ENCODE data around the gene MEF2D.

MEF2D gene

DNA sequence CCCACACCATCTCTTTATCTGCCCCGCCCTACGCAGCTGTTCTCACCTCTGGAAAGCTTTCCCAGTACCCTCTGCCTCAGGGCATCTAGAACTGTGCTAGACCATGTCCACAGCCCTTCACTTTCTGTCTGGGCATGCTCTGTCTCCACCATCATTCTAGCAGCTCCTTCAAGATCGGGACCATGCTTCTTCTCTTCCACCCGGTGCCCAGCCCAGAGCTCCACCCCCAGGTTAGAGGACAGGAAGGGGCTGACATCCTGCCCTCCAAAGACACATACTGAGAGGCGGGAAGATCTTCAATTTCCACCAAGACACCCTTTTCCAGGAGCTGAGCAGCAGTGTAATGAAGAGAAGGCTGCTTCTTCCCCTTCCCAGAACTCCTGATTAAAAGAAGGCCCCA lies 27.7 kb upstream of the MEF2D start:
- H3K27ac ChIP-seq (replicated peaks): no peak overlapping the region
- TF ChIP-seq, protein P1, sequence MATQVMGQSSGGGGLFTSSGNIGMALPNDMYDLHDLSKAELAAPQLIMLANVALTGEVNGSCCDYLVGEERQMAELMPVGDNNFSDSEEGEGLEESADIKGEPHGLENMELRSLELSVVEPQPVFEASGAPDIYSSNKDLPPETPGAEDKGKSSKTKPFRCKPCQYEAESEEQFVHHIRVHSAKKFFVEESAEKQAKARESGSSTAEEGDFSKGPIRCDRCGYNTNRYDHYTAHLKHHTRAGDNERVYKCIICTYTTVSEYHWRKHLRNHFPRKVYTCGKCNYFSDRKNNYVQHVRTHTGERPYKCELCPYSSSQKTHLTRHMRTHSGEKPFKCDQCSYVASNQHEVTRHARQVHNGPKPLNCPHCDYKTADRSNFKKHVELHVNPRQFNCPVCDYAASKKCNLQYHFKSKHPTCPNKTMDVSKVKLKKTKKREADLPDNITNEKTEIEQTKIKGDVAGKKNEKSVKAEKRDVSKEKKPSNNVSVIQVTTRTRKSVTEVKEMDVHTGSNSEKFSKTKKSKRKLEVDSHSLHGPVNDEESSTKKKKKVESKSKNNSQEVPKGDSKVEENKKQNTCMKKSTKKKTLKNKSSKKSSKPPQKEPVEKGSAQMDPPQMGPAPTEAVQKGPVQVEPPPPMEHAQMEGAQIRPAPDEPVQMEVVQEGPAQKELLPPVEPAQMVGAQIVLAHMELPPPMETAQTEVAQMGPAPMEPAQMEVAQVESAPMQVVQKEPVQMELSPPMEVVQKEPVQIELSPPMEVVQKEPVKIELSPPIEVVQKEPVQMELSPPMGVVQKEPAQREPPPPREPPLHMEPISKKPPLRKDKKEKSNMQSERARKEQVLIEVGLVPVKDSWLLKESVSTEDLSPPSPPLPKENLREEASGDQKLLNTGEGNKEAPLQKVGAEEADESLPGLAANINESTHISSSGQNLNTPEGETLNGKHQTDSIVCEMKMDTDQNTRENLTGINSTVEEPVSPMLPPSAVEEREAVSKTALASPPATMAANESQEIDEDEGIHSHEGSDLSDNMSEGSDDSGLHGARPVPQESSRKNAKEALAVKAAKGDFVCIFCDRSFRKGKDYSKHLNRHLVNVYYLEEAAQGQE (IDR thresholded peaks at IDR 0.05; ENCODE audit: insufficient replicate concordance, low read depth): no peak
- no peak for TF ChIP-seq SPI1 (IDR thresholded peaks at IDR 0.05; ENCODE audit: borderline replicate concordance, low read depth)
- no peak for TF ChIP-seq POLR2AphosphoS5 (IDR thresholded peaks at IDR 0.05; ENCODE audit: low read depth)
- TF ChIP-seq GABPA (IDR thresholded peaks at IDR 0.05; ENCODE audit: low read depth): no peak
- TF ChIP-seq, protein P2, sequence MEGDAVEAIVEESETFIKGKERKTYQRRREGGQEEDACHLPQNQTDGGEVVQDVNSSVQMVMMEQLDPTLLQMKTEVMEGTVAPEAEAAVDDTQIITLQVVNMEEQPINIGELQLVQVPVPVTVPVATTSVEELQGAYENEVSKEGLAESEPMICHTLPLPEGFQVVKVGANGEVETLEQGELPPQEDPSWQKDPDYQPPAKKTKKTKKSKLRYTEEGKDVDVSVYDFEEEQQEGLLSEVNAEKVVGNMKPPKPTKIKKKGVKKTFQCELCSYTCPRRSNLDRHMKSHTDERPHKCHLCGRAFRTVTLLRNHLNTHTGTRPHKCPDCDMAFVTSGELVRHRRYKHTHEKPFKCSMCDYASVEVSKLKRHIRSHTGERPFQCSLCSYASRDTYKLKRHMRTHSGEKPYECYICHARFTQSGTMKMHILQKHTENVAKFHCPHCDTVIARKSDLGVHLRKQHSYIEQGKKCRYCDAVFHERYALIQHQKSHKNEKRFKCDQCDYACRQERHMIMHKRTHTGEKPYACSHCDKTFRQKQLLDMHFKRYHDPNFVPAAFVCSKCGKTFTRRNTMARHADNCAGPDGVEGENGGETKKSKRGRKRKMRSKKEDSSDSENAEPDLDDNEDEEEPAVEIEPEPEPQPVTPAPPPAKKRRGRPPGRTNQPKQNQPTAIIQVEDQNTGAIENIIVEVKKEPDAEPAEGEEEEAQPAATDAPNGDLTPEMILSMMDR (IDR thresholded peaks at IDR 0.05; ENCODE audit: insufficient read depth, low read length): no peak
- no peak for DNase-seq (ENCODE audit: low read depth in 1 of 2, low spot score in 1 of 2)

DNA sequence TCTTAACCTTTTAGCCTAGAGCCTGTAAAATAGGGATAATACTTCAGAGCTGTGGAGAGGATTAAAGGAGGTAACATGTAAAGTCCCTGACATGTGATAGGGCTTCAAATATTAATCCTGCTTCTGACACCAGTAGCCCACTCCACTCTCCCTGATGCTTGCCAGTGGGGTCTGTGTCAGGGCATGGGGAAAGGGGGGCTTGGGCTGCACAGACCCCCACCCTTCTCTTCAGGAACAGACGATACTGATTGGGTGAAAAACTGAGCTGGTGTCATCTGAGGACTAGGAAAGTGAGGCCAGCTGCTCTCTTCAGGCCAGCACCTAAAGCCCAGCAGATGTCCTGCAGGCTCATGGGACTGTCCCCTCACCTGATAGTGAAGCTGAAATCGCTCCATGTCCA lies 27.0 kb upstream of the MEF2D start:
- Histone ChIP-seq H3K27ac (replicated peaks) (no peak overlapping the region), H3K4me3 (replicated peaks; ENCODE audit: insufficient read depth, low read length) (no peak overlapping the region), H3K27me3 (ENCODE audit: insufficient read depth, poor library complexity, severe bottlenecking) (no peaks in the 10 kb centered on the region)
- no peak for DNase-seq (ENCODE audit: low read depth in 1 of 2, low spot score in 1 of 2)
- TF ChIP-seq GABPA (IDR thresholded peaks at IDR 0.05; ENCODE audit: low read depth) (no peak), SPI1 (IDR thresholded peaks at IDR 0.05; ENCODE audit: borderline replicate concordance, low read depth) (no peak), POLR2AphosphoS5 (IDR thresholded peaks at IDR 0.05; ENCODE audit: low read depth) (no peak)
- TF ChIP-seq, protein P2 (IDR thresholded peaks at IDR 0.05; ENCODE audit: insufficient read depth, low read length): no peak
- TF ChIP-seq, protein P1 (IDR thresholded peaks at IDR 0.05; ENCODE audit: insufficient replicate concordance, low read depth): no peak

More for the DNA sequence above, 27.7 kb upstream of the MEF2D start:
- Histone ChIP-seq H3K27me3 (ENCODE audit: insufficient read depth, poor library complexity, severe bottlenecking) (no peaks in the 10 kb centered on the region), H3K4me3 (replicated peaks; ENCODE audit: insufficient read depth, low read length) (no peak overlapping the region)

DNA sequence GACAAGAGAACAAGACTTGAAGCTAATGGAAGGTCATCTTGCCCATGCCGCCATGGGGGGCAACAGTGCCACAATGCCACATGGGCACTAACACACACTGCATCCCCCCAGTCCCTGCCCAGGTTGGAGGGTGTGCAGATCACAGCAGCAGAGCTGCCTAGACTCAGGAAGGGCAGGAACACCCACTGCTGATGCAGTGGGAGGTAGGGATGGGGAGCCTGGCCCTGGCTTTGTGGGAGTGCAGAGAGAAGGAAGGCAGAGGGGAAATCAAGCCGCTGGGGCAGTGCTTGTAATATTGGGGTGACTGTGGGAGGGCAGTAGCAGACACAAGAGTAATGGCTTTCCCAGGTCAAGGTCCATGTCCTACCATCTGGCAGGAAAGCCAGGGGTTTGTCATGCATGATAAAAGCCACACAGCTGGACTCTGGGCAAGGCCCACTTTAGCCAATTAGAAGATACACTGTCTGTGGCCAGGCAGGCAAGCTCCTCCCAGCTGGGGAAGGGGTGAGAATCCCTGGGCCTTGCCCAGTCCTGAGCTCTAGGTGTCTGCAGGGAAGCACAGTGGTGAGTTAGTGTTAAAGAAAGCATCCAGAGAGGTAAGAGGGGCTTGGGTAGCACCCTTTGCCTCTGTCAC lies 25.4 kb upstream of the MEF2D start:
- no peaks in the 10 kb centered on the region for H3K27me3 ChIP-seq (ENCODE audit: insufficient read depth, poor library complexity, severe bottlenecking)
- no peak for DNase-seq (ENCODE audit: low read depth in 1 of 2, low spot score in 1 of 2)
- TF ChIP-seq, protein P1 (IDR thresholded peaks at IDR 0.05; ENCODE audit: insufficient replicate concordance, low read depth): no peak
- TF ChIP-seq, protein P2 (IDR thresholded peaks at IDR 0.05; ENCODE audit: insufficient read depth, low read length): no peak
- TF ChIP-seq SPI1 (IDR thresholded peaks at IDR 0.05; ENCODE audit: borderline replicate concordance, low read depth) (no peak), POLR2AphosphoS5 (IDR thresholded peaks at IDR 0.05; ENCODE audit: low read depth) (no peak), GABPA (IDR thresholded peaks at IDR 0.05; ENCODE audit: low read depth) (no peak)
- H3K27ac ChIP-seq (replicated peaks): no peak overlapping the region
- no peak overlapping the region for H3K4me3 ChIP-seq (replicated peaks; ENCODE audit: insufficient read depth, low read length)

Measured in HL-60 (cell line).